ENCODE measurements around the gene SOCS2. TPM values are rescaled to one million over a fixed set of nuclear protein-coding genes. Genes with fewer than 3 reads are reported as not detected.

Gene SOCS2
- total and polyA plus RNA-seq, 2 donors (not counting 3 experiments of a cell fraction or from before 2014, with no cell fraction given), result 2.4 to 5.6 TPM

GRCh38 chr12:93533310-93533709 lies 39.2 kb upstream of the SOCS2 start:
- no TSS peak for BruUV-seq (replicated peaks)

More at GRCh38 chr12:93533310-93533709, 39.2 kb upstream of the SOCS2 start:
- H3K4me2 ChIP-seq (ENCODE audit: insufficient read depth, low read length), result no peak overlapping the region
- H3K4me3 ChIP-seq (replicated peaks in 1 of 3; ENCODE audit: insufficient read depth in 1 of 3, low read depth in 1 of 3, low read length in 3 of 3), result no peak overlapping the region
- H3K27ac ChIP-seq (ENCODE audit: insufficient read depth, low read depth, low read length), result no peak overlapping the region
- POLR2A ChIA-PET, result no interaction called here
- H3K9me3 ChIP-seq (replicated peaks; ENCODE audit: control insufficient read depth, insufficient read depth, low read length), result no peaks in the 10 kb centered on the region
- CTCF ChIA-PET, result no interaction called here
- H3K9me1 ChIP-seq (replicated peaks; ENCODE audit: control insufficient read depth, extremely low read depth, insufficient read depth, low read length), result no peaks in the 10 kb centered on the region
- no peaks in the 10 kb centered on the region for H3K79me2 ChIP-seq (ENCODE audit: control insufficient read depth, insufficient read depth, low read length)
- H2AFZ ChIP-seq (ENCODE audit: low read depth, low read length), result no peak overlapping the region
- TF ChIP-seq GATA2 (IDR thresholded peaks at IDR 0.05; ENCODE audit: insufficient read depth, insufficient read length, low read depth, low read length) (no peak), POLR2AphosphoS5 (IDR thresholded peaks at IDR 0.05; ENCODE audit: insufficient read depth, low read depth, low read length) (no peak), FOS (IDR thresholded peaks at IDR 0.05; ENCODE audit: borderline replicate concordance, insufficient read depth, low read length) (no peak), POLR2A (IDR thresholded peaks at IDR 0.05; ENCODE audit: low read depth, low read length) (no peak), MYC (IDR thresholded peaks at IDR 0.05; ENCODE audit: low read depth, low read length) (no peak), EZH2 (IDR thresholded peaks at IDR 0.05; ENCODE audit: borderline replicate concordance, low read depth, low read length, severe bottlenecking) (no peak), JUN (IDR thresholded peaks at IDR 0.05; ENCODE audit: borderline replicate concordance, insufficient read depth, insufficient read length, low read depth) (no peak)
- TF ChIP-seq, protein P1, sequence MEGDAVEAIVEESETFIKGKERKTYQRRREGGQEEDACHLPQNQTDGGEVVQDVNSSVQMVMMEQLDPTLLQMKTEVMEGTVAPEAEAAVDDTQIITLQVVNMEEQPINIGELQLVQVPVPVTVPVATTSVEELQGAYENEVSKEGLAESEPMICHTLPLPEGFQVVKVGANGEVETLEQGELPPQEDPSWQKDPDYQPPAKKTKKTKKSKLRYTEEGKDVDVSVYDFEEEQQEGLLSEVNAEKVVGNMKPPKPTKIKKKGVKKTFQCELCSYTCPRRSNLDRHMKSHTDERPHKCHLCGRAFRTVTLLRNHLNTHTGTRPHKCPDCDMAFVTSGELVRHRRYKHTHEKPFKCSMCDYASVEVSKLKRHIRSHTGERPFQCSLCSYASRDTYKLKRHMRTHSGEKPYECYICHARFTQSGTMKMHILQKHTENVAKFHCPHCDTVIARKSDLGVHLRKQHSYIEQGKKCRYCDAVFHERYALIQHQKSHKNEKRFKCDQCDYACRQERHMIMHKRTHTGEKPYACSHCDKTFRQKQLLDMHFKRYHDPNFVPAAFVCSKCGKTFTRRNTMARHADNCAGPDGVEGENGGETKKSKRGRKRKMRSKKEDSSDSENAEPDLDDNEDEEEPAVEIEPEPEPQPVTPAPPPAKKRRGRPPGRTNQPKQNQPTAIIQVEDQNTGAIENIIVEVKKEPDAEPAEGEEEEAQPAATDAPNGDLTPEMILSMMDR (IDR thresholded peaks at IDR 0.05; ENCODE audit: extremely low read depth in 1 of 2, insufficient read depth in 1 of 2, low read depth in 1 of 2, low read length in 2 of 2), result no peak
- TF ChIP-seq, protein P2, sequence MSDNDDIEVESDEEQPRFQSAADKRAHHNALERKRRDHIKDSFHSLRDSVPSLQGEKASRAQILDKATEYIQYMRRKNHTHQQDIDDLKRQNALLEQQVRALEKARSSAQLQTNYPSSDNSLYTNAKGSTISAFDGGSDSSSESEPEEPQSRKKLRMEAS (IDR thresholded peaks at IDR 0.05; ENCODE audit: insufficient read depth, insufficient read length), result no peak
- H3K4me1 ChIP-seq (ENCODE audit: control insufficient read depth, extremely low read depth, insufficient read depth, low read length), result peaks cover 2% of the 10 kb centered on the region
- H3K27me3 ChIP-seq (ENCODE audit: control insufficient read depth in 2 of 2, insufficient read depth in 2 of 2, low read length in 2 of 2), result peaks cover 0 to 6% of the 10 kb centered on the region in 2 experiments
- no peak for FAIRE-seq
- H3K36me3 ChIP-seq (ENCODE audit: control insufficient read depth in 2 of 2, extremely low read depth in 1 of 2, insufficient read depth in 2 of 2, low read length in 2 of 2), result no peaks in the 10 kb centered on the region
- H3K9ac ChIP-seq (replicated peaks; ENCODE audit: extremely low read depth, insufficient read depth, low read length), result no peak overlapping the region
- intact Hi-C loops (cut with micrococcal nuclease) (no loop called here), dilution Hi-C loops (cut with MboI; ENCODE audit: extremely low pct_ligation_motif_present, low sequenced_read_pairs) (no loop called here)
- H4K20me1 ChIP-seq (replicated peaks; ENCODE audit: control insufficient read depth, extremely low read depth, insufficient read depth, low read length), result no peaks in the 10 kb centered on the region
- DNase-seq (ENCODE audit: low read depth, low spot score), result no peak

Measured in endothelial cell of umbilical vein (primary cell).